ENCODE results near the gene SPAG4.

GRCh38 chr20:35615667-35616464 is at the start of gene SPAG4:
- TF ChIP-seq CTCF (conservative IDR thresholded peaks at IDR 0.05 in 1 of 2, IDR thresholded peaks at IDR 0.05 in 1 of 2; ENCODE audit: low read depth in 1 of 2, low read length in 2 of 2) (no peak), EZH2 (IDR thresholded peaks at IDR 0.05; ENCODE audit: low read length, missing control alignments) (no peak)
